Keratinocyte (primary cell): Measurements from ENCODE around the gene WDR89.

Experiments
- EZH2 ChIP-seq: IDR thresholded peaks from one replicate; pipeline ENCODE4 v1.6.1; 2012; ENCODE audit warnings: inconsistent platforms, mild to moderate bottlenecking, low read length, moderate library complexity
- TF ChIP-seq, protein P1 (sequence below), 3 experiments: IDR thresholded peaks in 1 of 3; conservative IDR thresholded peaks in 1 of 3; optimal IDR thresholded peaks in 1 of 3; 2 replicates in 2 of 3; 3 replicates in 1 of 3; pipeline versions ENCODE3 to v1.5.1; 2011; ENCODE audit warnings: low read length in 3 of 3, mild to moderate bottlenecking in 3 of 3, moderate library complexity in 2 of 3, control low read depth in 1 of 3, inconsistent platforms in 1 of 3; ENCODE audit not compliant: insufficient read depth in 2 of 3; ENCODE audit errors: extremely low read depth in 1 of 3

DNA sequence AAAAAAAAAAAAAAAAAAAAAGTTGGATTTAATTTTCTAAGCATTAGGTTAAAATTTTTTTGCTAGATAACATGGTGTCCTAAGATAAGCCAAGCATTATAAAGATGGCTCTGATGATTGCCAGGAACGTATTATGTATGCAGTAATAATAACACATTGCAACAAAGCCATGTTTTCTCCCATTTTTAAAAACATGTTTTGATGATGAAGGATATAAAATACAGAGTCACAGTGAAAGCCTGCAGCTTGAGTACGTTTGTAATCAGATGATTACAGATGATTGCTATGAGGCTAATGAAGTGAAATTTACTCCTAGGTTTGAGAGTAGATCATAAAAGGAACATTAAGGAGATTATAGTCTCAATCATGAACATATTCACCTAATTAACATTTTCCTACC, 13.3 kb upstream of the WDR89 start:
- TF ChIP-seq, protein P1, sequence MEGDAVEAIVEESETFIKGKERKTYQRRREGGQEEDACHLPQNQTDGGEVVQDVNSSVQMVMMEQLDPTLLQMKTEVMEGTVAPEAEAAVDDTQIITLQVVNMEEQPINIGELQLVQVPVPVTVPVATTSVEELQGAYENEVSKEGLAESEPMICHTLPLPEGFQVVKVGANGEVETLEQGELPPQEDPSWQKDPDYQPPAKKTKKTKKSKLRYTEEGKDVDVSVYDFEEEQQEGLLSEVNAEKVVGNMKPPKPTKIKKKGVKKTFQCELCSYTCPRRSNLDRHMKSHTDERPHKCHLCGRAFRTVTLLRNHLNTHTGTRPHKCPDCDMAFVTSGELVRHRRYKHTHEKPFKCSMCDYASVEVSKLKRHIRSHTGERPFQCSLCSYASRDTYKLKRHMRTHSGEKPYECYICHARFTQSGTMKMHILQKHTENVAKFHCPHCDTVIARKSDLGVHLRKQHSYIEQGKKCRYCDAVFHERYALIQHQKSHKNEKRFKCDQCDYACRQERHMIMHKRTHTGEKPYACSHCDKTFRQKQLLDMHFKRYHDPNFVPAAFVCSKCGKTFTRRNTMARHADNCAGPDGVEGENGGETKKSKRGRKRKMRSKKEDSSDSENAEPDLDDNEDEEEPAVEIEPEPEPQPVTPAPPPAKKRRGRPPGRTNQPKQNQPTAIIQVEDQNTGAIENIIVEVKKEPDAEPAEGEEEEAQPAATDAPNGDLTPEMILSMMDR (optimal IDR thresholded peaks at IDR 0.05 in 1 of 3, IDR thresholded peaks at IDR 0.05 in 1 of 3, conservative IDR thresholded peaks at IDR 0.05 in 1 of 3; ENCODE audit: extremely low read depth in 1 of 3, insufficient read depth in 2 of 3, low read length in 3 of 3), result no peak
- TF ChIP-seq EZH2, result no peak
